GM23338 (cell line): ENCODE measurements around the gene CDC14A. TPM values are rescaled to one million over a fixed set of nuclear protein-coding genes. Genes with fewer than 3 reads are reported as not detected.

Experiments used
- ATAC-seq: fragments of 200-7000 bp; cut with Tn5 transposase; 3 replicates; pipeline ENCODE4 v1.9.1; 2020
- DNase-seq: peaks from one replicate; pipeline ENCODE4 v3.0.0-alpha.2; 2015; ENCODE audit warnings: low spot score
- H2AFZ ChIP-seq: fragments of 200-600 bp; sonication (generic); 2 replicates; pipeline ENCODE4 v1.8.0; 2016; ENCODE audit warnings: antibody characterized with exemption, mild to moderate bottlenecking, moderate library complexity
- H3F3A ChIP-seq: fragments of 200-600 bp; sonication (generic); replicated peaks from 2 replicates; pipeline ENCODE4 v1.8.0; 2017; ENCODE audit warnings: antibody characterized with exemption, mixed run types, low read depth
- H3K27ac ChIP-seq: fragments of 200-600 bp; sonication (generic); 2 replicates; pipeline ENCODE4 v1.6.1; 2016; ENCODE audit warnings: low read depth
- H3K27me3 ChIP-seq: fragments of 200-600 bp; sonication (generic); 2 replicates; pipeline ENCODE4 v1.8.0; 2016; ENCODE audit warnings: mild to moderate bottlenecking, mixed run types, moderate library complexity; ENCODE audit not compliant: insufficient read depth
- H3K36me3 ChIP-seq: fragments of 200-600 bp; sonication (generic); 2 replicates; pipeline ENCODE4 v1.8.0; 2016; ENCODE audit warnings: mild to moderate bottlenecking; ENCODE audit not compliant: insufficient read depth
- H3K4me1 ChIP-seq: fragments of 200-600 bp; sonication (generic); 2 replicates; pipeline ENCODE4 v1.8.0; 2016; ENCODE audit warnings: mild to moderate bottlenecking, moderate library complexity; ENCODE audit not compliant: insufficient read depth
- H3K4me2 ChIP-seq: fragments of 200-600 bp; sonication (generic); 2 replicates; pipeline ENCODE4 v1.7.1; 2017; ENCODE audit warnings: mixed run types
- H3K4me3 ChIP-seq: fragments of 200-600 bp; sonication (generic); 2 replicates; pipeline ENCODE4 v1.6.1; 2016; ENCODE audit warnings: mixed run types
- H3K79me2 ChIP-seq: fragments of 200-600 bp; sonication (generic); replicated peaks from 2 replicates; pipeline ENCODE4 v1.8.0; 2017; ENCODE audit warnings: mild to moderate bottlenecking; ENCODE audit not compliant: insufficient read depth
- H3K9me2 ChIP-seq: fragments of 200-600 bp; sonication (generic); 2 replicates; pipeline ENCODE4 v1.8.0; 2017; ENCODE audit not compliant: insufficient read depth
- H4K20me1 ChIP-seq: fragments of 200-600 bp; sonication (generic); replicated peaks from 2 replicates; pipeline ENCODE4 v1.8.0; 2017; ENCODE audit warnings: mild to moderate bottlenecking; ENCODE audit not compliant: insufficient read depth
- H3K27ac Mint-ChIP-seq: 2 replicates; pipeline ENCODE4 v1.8.0; 2020; ENCODE audit warnings: inconsistent platforms, mild to moderate bottlenecking, moderate library complexity, mixed read lengths
- H3K27me3 Mint-ChIP-seq: 3 replicates; pipeline ENCODE4 v1.8.0; 2022; ENCODE audit warnings: low read depth, mild to moderate bottlenecking, moderate library complexity, mixed read lengths, inconsistent platforms; ENCODE audit not compliant: insufficient read depth, poor library complexity
- H3K36me3 Mint-ChIP-seq: 3 replicates; pipeline ENCODE4 v1.8.0; 2021; ENCODE audit warnings: low read depth, mild to moderate bottlenecking, inconsistent platforms, moderate library complexity, mixed read lengths
- H3K4me1 Mint-ChIP-seq: 3 replicates; pipeline ENCODE4 v1.8.0; 2020; ENCODE audit warnings: mild to moderate bottlenecking, inconsistent platforms, mixed read lengths
- H3K4me3 Mint-ChIP-seq: 3 replicates; pipeline ENCODE4 v1.8.0; 2021; ENCODE audit warnings: moderate library complexity, mild to moderate bottlenecking, inconsistent platforms, mixed read lengths
- H3K9me3 Mint-ChIP-seq: 3 replicates; pipeline ENCODE4 v1.8.0; 2020; ENCODE audit warnings: moderate library complexity, mild to moderate bottlenecking, inconsistent platforms, mixed read lengths
- ETS1 ChIP-seq: IDR thresholded peaks from 2 replicates; pipeline ENCODE4 v1.6.1; 2016; ENCODE audit warnings: antibody characterized with exemption
- EZH2 ChIP-seq: fragments of 200-600 bp; sonication (generic); IDR thresholded peaks from one replicate; pipeline ENCODE4 v1.8.0; 2017; ENCODE audit warnings: antibody characterized with exemption, mild to moderate bottlenecking, low read depth; ENCODE audit not compliant: unreplicated experiment
- NANOG ChIP-seq: IDR thresholded peaks from 2 replicates; pipeline ENCODE4 v1.6.1; 2016; ENCODE audit warnings: antibody characterized with exemption, borderline replicate concordance
- REST ChIP-seq: IDR thresholded peaks from one replicate; pipeline ENCODE4 v1.6.1; 2018; ENCODE audit warnings: antibody characterized with exemption; ENCODE audit not compliant: unreplicated experiment
- STAT1 ChIP-seq: IDR thresholded peaks from one replicate; pipeline ENCODE4 v1.6.1; 2016; ENCODE audit warnings: antibody characterized with exemption; ENCODE audit not compliant: unreplicated experiment
- ZNF114 ChIP-seq: fragments of 250-450 bp; sonication (Bioruptor Pico); IDR thresholded peaks from 2 replicates; pipeline ENCODE4 v1.5.0; 2020; ENCODE audit warnings: mild to moderate bottlenecking, moderate library complexity
- polyA plus RNA-seq: library from polyadenylated mRNA; unstranded; fragments of >200 nt; fragmentation: Nextera tagmentation; extraction: Ambion mirVana; gene quantifications from 2 replicates; pipeline ENCODE4 v1.2.1, GENCODE V29; 2016
- total RNA-seq: library from RNA; depleted of rRNA; stranded (reverse); fragments of >200 nt; shearing (Covaris generic); gene quantifications from 2 replicates; pipeline ENCODE4 v1.2.3, GENCODE V29; 2014

CDC14A gene
- total and polyA plus RNA-seq, 2 experiments from 2014 or later = 11.1 to 20.8 TPM

GRCh38 chr1:100552031-100552430 lies 199.7 kb downstream of the CDC14A start (continued):
- TF ChIP-seq REST (no peak), ZNF114 (no peak), EZH2 (no peak), NANOG (no peak), ETS1 (no peak), STAT1 (no peak)

- no peak overlapping the region for H3K4me2 ChIP-seq
- no peak overlapping the region for H3K27ac ChIP-seq
- no peak overlapping the region for H3K27ac Mint-ChIP-seq
- no peaks in the 10 kb centered on the region for H3K79me2 ChIP-seq
- H3K36me3 ChIP-seq = no peaks in the 10 kb centered on the region
- no peak overlapping the region for H3K4me3 Mint-ChIP-seq
- DNase-seq = no peak
- no peaks in the 10 kb centered on the region for H3F3A ChIP-seq
- peaks cover 8% of the 10 kb centered on the region for H3K4me1 Mint-ChIP-seq
- no peak overlapping the region for H3K4me3 ChIP-seq
- TF ChIP-seq NANOG (no peak), ETS1 (no peak), STAT1 (no peak), REST (no peak)
- H2AFZ ChIP-seq = no peak overlapping the region
- H3K9me3 Mint-ChIP-seq = peaks cover 8% of the 10 kb centered on the region; the same call in 2 of the 3 replicates
- H3K9me2 ChIP-seq = no peaks in the 10 kb centered on the region
- H3K27me3 Mint-ChIP-seq = no peaks in the 10 kb centered on the region
- no peaks in the 10 kb centered on the region; the same call in 2 of the 3 replicates for H3K36me3 Mint-ChIP-seq
- H3K27me3 ChIP-seq = no peaks in the 10 kb centered on the region
- no peaks in the 10 kb centered on the region for H4K20me1 ChIP-seq
- H3K4me1 ChIP-seq = no peaks in the 10 kb centered on the region
- ATAC-seq = no peak
These were observed 200.6 kb downstream of the CDC14A start for GRCh38 chr1:100552922-100553321.
